OCI-M1 (cell line): ENCODE data around the gene BTAF1.
A peak's percentile ranks its signal among the peaks of the same experiment; 100 is the strongest.

Experiments used
- DNase-seq: peaks from one replicate; lab custom pipeline; 2025; lab: John Stamatoyannopoulos, UW

Gene BTAF1

GRCh38 chr10:92052088-92052487 is 128.5 kb downstream of the BTAF1 start:
- DNase-seq: no peak

GRCh38 chr10:92052741-92053140 is 129.2 kb downstream of the BTAF1 start:
- DNase-seq: no peak

GRCh38 chr10:92054807-92055206 is 131.2 kb downstream of the BTAF1 start:
- no peak for DNase-seq

- no peak for DNase-seq
These were observed 138.7 kb downstream of the BTAF1 start for GRCh38 chr10:92062273-92062672.

- no peak for DNase-seq
These were observed 140.9 kb downstream of the BTAF1 start for GRCh38 chr10:92064506-92064905.

- no peak for DNase-seq
These were observed 142.8 kb downstream of the BTAF1 start for GRCh38 chr10:92066386-92066785.

GRCh38 chr10:92068900-92069299 is 145.3 kb downstream of the BTAF1 start:
- DNase-seq: no peak

GRCh38 chr10:92074126-92074887 is 150.7 kb downstream of the BTAF1 start:
- DNase-seq: peak; percentile 51

- DNase-seq: no peak
These were observed 152.3 kb downstream of the BTAF1 start for GRCh38 chr10:92075829-92076228.

- no peak for DNase-seq
These were observed 153.2 kb downstream of the BTAF1 start for GRCh38 chr10:92076722-92077121.

GRCh38 chr10:92079003-92079402 is 155.4 kb downstream of the BTAF1 start:
- no peak for DNase-seq
